HuH-7.5 (cell line): Measurements from ENCODE around the gene ZSWIM2.
A peak's percentile ranks its signal among the peaks of the same experiment; 100 is the strongest.
"Not testable (repeated sequence)": the region's sequence is repeated elsewhere in the genome, so short reads cannot be mapped to it uniquely, and the experiment has no call there.

Experiments used
- DNase-seq: peaks from one replicate; pipeline ENCODE4 v3.0.0; 2011; ENCODE audit warnings: low spot score

The ZSWIM2 gene

GRCh38 chr2:186848873-186849578 lies at the start of gene ZSWIM2:
ZSWIM2 (minus strand) TSS chr2:186849170; CDS start chr2:186849130, 40 bp downstream.
- DNase-seq, result peak; percentile 7

- not testable (repeated sequence) for DNase-seq
Observed at GRCh38 chr2:186896220-186896619, 47.2 kb upstream of the ZSWIM2 start.

GRCh38 chr2:186895451-186895850 lies 46.5 kb upstream of the ZSWIM2 start:
- DNase-seq, result no peak

GRCh38 chr2:186894478-186894877 lies 45.5 kb upstream of the ZSWIM2 start:
- DNase-seq, result no peak

GRCh38 chr2:186892821-186893220 lies 43.9 kb upstream of the ZSWIM2 start:
- no peak for DNase-seq

GRCh38 chr2:186891185-186891621 lies 42.2 kb upstream of the ZSWIM2 start:
- no peak for DNase-seq

- no peak for DNase-seq
Observed at GRCh38 chr2:186889101-186889879, 40.3 kb upstream of the ZSWIM2 start.

GRCh38 chr2:186887107-186888090 lies 38.4 kb upstream of the ZSWIM2 start:
- DNase-seq, result no peak

- no peak for DNase-seq
Observed at GRCh38 chr2:186884587-186884986, 35.6 kb upstream of the ZSWIM2 start.

- DNase-seq, result no peak
Observed at GRCh38 chr2:186883666-186884065, 34.7 kb upstream of the ZSWIM2 start.

GRCh38 chr2:186882511-186883071 lies 33.6 kb upstream of the ZSWIM2 start:
- no peak for DNase-seq

- DNase-seq, result no peak
Observed at GRCh38 chr2:186881660-186882059, 32.7 kb upstream of the ZSWIM2 start.

- DNase-seq, result no peak
Observed at GRCh38 chr2:186879312-186879711, 30.3 kb upstream of the ZSWIM2 start.

GRCh38 chr2:186874713-186875112 lies 25.7 kb upstream of the ZSWIM2 start:
- DNase-seq, result no peak

- DNase-seq, result no peak
Observed at GRCh38 chr2:186871881-186872280, 22.9 kb upstream of the ZSWIM2 start.

- no peak for DNase-seq
Observed at GRCh38 chr2:186868344-186868743, 19.4 kb upstream of the ZSWIM2 start.

- no peak for DNase-seq
Observed at GRCh38 chr2:186862869-186863709, 14.1 kb upstream of the ZSWIM2 start.

- no peak for DNase-seq
Observed at GRCh38 chr2:186855216-186855615, 6.2 kb upstream of the ZSWIM2 start.

GRCh38 chr2:186853951-186854350 lies 5.0 kb upstream of the ZSWIM2 start:
- no peak for DNase-seq

- DNase-seq, result no peak
Observed at GRCh38 chr2:186852508-186852907, 3.5 kb upstream of the ZSWIM2 start.

- no peak for DNase-seq
Observed at GRCh38 chr2:186842373-186842772, 6.6 kb downstream of the ZSWIM2 start.
